Osteoblast (primary cell): Measurements from ENCODE around the gene TNS3. TPM values are rescaled to one million over a fixed set of nuclear protein-coding genes. Genes with fewer than 3 reads are reported as not detected.
A peak's percentile ranks its signal among the peaks of the same experiment; 100 is the strongest.
"Not testable (repeated sequence)": the region's sequence is repeated elsewhere in the genome, so short reads cannot be mapped to it uniquely, and the experiment has no call there.

Experiments used
- DNase-seq: peaks from one replicate; pipeline ENCODE4 v3.0.0; 2011; ENCODE audit warnings: low spot score, mixed read lengths; ENCODE audit not compliant: insufficient read length; ENCODE audit errors: missing footprints
- H2AFZ ChIP-seq: 2 replicates; pipeline ENCODE4 v1.6.0; 2011; ENCODE audit warnings: mild to moderate bottlenecking, low read length
- H3K27ac ChIP-seq: 2 replicates; pipeline ENCODE4 v1.5.1; 2011; ENCODE audit warnings: mild to moderate bottlenecking, low read depth, low read length, moderate library complexity
- H3K27me3 ChIP-seq: 2 replicates; pipeline ENCODE4 v1.6.0; 2012; ENCODE audit warnings: mild to moderate bottlenecking, control low read depth, inconsistent platforms, low read length, moderate library complexity; ENCODE audit not compliant: insufficient read depth
- H3K36me3 ChIP-seq: 2 replicates; pipeline ENCODE4 v1.5.1; 2011; ENCODE audit warnings: mild to moderate bottlenecking, low read length, control low read depth, moderate library complexity; ENCODE audit not compliant: insufficient read depth
- H3K4me1 ChIP-seq: 2 replicates; pipeline ENCODE4 v1.5.1; 2011; ENCODE audit warnings: mild to moderate bottlenecking, low read length, control low read depth, moderate library complexity; ENCODE audit not compliant: insufficient read depth
- H3K4me2 ChIP-seq: 2 replicates; pipeline ENCODE4 v1.6.0; 2011; ENCODE audit warnings: mild to moderate bottlenecking, low read length; ENCODE audit not compliant: insufficient read depth
- H3K4me3 ChIP-seq: fragments of 200-600 bp; sonication (generic); 3 replicates; pipeline ENCODE4 v1.5.1; 2012; ENCODE audit warnings: mild to moderate bottlenecking, low read length, inconsistent platforms; ENCODE audit not compliant: insufficient read depth
- H3K79me2 ChIP-seq: 2 replicates; pipeline ENCODE4 v1.6.0; 2012; ENCODE audit warnings: mild to moderate bottlenecking, low read length, control low read depth, inconsistent platforms; ENCODE audit not compliant: insufficient read depth
- H3K9me3 ChIP-seq: 2 replicates; pipeline ENCODE4 v1.5.1; 2011; ENCODE audit warnings: low read depth, low read length, control low read depth
- H4K20me1 ChIP-seq: 2 replicates; pipeline ENCODE4 v1.6.0; 2012; ENCODE audit warnings: mild to moderate bottlenecking, low read length, control low read depth; ENCODE audit not compliant: insufficient read depth
- total RNA-seq: library from RNA; depleted of rRNA; stranded (reverse); fragments of >200 nt; gene quantifications from 2 replicates; pipeline ENCODE4 v1.2.3, GENCODE V29; 2012
- TF ChIP-seq, protein P1 (sequence below): IDR thresholded peaks from 2 replicates; pipeline ENCODE4 v1.5.1; 2011; ENCODE audit warnings: mild to moderate bottlenecking, low read depth, low read length, moderate library complexity; ENCODE audit errors: extremely low read depth

Gene TNS3
- total RNA-seq, 1 donor = 67.3 TPM

GRCh38 chr7:47266131-47266706 is 315.7 kb downstream of the TNS3 start:
- Histone ChIP-seq H3K4me1 (peaks cover 10% of the 10 kb centered on the region), H2AFZ (no peak overlapping the region), H3K27ac (no peak overlapping the region), H3K4me3 (no peak overlapping the region), H3K79me2 (no peaks in the 10 kb centered on the region), H3K9me3 (peaks cover 4% of the 10 kb centered on the region), H3K36me3 (no peaks in the 10 kb centered on the region), H4K20me1 (no peaks in the 10 kb centered on the region), H3K4me2 (peak overlapping the region; percentile 5), H3K27me3 (no peaks in the 10 kb centered on the region)
- peak; percentile 89 for DNase-seq
- TF ChIP-seq, protein P1, sequence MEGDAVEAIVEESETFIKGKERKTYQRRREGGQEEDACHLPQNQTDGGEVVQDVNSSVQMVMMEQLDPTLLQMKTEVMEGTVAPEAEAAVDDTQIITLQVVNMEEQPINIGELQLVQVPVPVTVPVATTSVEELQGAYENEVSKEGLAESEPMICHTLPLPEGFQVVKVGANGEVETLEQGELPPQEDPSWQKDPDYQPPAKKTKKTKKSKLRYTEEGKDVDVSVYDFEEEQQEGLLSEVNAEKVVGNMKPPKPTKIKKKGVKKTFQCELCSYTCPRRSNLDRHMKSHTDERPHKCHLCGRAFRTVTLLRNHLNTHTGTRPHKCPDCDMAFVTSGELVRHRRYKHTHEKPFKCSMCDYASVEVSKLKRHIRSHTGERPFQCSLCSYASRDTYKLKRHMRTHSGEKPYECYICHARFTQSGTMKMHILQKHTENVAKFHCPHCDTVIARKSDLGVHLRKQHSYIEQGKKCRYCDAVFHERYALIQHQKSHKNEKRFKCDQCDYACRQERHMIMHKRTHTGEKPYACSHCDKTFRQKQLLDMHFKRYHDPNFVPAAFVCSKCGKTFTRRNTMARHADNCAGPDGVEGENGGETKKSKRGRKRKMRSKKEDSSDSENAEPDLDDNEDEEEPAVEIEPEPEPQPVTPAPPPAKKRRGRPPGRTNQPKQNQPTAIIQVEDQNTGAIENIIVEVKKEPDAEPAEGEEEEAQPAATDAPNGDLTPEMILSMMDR = peak; percentile 98

DNA sequence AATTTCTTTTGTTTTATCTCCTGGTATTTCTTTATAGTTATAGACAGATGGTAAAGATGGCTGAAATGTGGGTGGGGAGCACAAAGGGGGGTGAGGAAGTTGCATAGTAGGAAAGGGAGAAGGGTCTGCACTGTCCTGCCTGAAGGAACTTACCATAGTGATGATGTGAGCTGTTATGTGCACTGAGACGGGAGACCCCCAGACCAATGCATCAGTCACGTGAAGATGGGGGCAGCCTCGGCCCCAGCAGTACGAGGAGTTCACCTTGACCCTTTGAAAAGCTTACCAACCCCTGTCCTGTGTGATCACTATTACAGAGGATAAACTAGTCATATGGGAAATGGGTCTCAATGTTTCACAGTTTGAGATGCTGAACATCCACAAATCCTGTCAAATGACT is 316.3 kb downstream of the TNS3 start:
- Histone ChIP-seq H4K20me1 (no peaks in the 10 kb centered on the region), H3K9me3 (peaks cover 4% of the 10 kb centered on the region), H3K4me1 (peaks cover 10% of the 10 kb centered on the region), H3K36me3 (no peaks in the 10 kb centered on the region), H3K27me3 (no peaks in the 10 kb centered on the region), H3K27ac (no peak overlapping the region), H3K4me2 (no peak overlapping the region), H3K4me3 (no peak overlapping the region), H2AFZ (no peak overlapping the region), H3K79me2 (no peaks in the 10 kb centered on the region)
- TF ChIP-seq, protein P1 = no peak
- DNase-seq = no peak

DNA sequence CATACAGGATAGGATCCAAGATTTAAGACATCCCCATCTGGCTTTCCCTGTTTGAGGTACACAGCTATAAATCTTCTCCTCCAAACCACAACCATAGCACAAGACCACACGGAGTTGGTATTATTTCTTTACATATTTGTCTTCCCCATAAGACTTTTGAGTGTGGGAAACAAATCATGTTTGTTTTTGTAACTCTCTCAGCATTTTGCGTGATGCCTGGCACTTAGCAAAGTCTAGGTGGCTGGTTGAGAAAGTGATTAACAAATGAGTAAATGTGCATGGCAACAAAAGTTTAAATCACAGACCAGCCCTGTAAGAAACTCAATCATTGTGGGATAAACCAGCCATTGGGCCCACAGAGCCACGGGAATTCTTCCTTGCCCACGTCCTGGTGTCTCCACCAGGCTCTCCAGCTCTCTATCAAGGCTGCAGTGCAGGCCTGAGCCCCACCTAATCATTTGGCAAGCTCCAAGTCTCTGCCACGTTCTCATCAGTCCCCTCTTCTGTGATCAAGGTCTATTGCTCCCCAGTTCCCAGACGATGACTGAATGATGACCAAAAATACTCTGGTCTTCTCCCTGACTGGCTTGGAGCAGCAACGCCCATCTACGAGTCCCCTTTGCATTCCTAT is 317.8 kb downstream of the TNS3 start:
- DNase-seq = no peak
- no peaks in the 10 kb centered on the region for H3K79me2 ChIP-seq
- TF ChIP-seq, protein P1 = no peak

DNA sequence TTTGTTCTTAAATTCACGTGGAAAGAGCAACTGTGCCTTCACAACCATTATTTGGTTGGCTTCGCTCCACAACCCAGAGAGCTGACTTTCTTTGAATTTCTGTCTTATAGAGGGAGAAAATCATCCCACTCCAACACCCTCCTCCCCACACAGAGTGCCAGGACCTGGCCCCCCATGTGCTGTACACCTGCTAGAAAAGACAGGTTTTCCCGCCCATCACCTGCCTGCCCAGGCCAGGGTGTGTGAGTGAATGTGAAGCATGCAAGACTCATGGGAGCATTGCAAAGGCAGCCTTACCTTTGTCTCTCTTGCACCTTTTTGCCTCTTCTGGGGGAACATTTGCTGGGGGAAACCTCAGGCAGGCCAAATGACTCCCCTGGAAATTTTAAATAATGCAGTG is 319.0 kb downstream of the TNS3 start:
- no peak overlapping the region for H3K4me2 ChIP-seq
- TF ChIP-seq, protein P1 = no peak
- peaks cover 1% of the 10 kb centered on the region for H3K9me3 ChIP-seq
- no peak overlapping the region for H3K4me3 ChIP-seq
- H3K4me1 ChIP-seq = peaks cover 10% of the 10 kb centered on the region
- H3K27ac ChIP-seq = no peak overlapping the region
- no peak for DNase-seq
- no peaks in the 10 kb centered on the region for H3K27me3 ChIP-seq
- no peaks in the 10 kb centered on the region for H3K79me2 ChIP-seq
- no peaks in the 10 kb centered on the region for H3K36me3 ChIP-seq
- H2AFZ ChIP-seq = no peak overlapping the region
- no peaks in the 10 kb centered on the region for H4K20me1 ChIP-seq

More for the DNA sequence above, 317.8 kb downstream of the TNS3 start:
- Histone ChIP-seq H2AFZ (no peak overlapping the region), H3K27me3 (no peaks in the 10 kb centered on the region), H3K4me1 (peaks cover 10% of the 10 kb centered on the region), H3K27ac (no peak overlapping the region), H3K36me3 (no peaks in the 10 kb centered on the region), H3K4me2 (no peak overlapping the region), H4K20me1 (no peaks in the 10 kb centered on the region), H3K4me3 (no peak overlapping the region), H3K9me3 (peaks cover 4% of the 10 kb centered on the region)

DNA sequence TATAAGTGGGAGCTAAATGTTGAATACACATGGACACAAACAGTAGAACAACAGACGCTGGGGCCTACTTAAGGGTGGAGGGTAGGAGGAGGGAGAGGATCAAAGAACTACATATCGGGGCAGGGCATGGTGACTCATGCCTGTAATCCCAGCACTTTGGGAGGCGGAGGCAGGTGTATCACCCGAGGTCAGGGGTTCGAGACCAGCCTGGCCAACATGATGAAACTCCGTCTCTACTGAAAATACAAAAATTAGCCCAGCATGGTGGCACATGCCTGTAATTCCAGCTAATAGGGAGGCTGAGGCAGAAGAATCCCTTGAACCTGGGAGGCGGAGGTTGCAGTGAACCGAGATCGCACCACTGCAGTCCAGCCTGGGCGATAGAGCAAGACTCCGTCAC is 319.8 kb downstream of the TNS3 start:
- H3K4me2 ChIP-seq, H2AFZ ChIP-seq, H3K36me3 ChIP-seq, H3K4me3 ChIP-seq, H4K20me1 ChIP-seq, DNase-seq, H3K9me3 ChIP-seq, H3K4me1 ChIP-seq, H3K27me3 ChIP-seq, H3K79me2 ChIP-seq, H3K27ac ChIP-seq: not testable (repeated sequence)
